HEK293 (cell line): ENCODE results near the gene ACSM2B.
"Not testable (repeated sequence)": the region's sequence is repeated elsewhere in the genome, so short reads cannot be mapped to it uniquely, and the experiment has no call there.

Experiments used
- CTCF ChIA-PET: fragments of 350-600 bp; formaldehyde crosslinking; extraction: SDS; loops from one replicate; lab custom pipeline; 2021; ENCODE audit warnings: antibody characterized with exemption; lab: Yijun Ruan, JAX
- POLR2A ChIA-PET: fragments of 300-600 bp; formaldehyde crosslinking; extraction: SDS; loops from one replicate; lab custom pipeline; 2020; ENCODE audit warnings: antibody characterized with exemption, inconsistent platforms; lab: Yijun Ruan, JAX
- H3K27ac ChIP-seq: fragments of 200-500 bp; sonication (Bioruptor generic); 2 replicates; pipeline ENCODE4 v1.5.1; 2014; ENCODE audit warnings: low read depth, low read length, control low read depth, inconsistent platforms; ENCODE audit errors: extremely low read depth
- H3K36me3 ChIP-seq, 2 experiments: fragments of 200-500 bp in 1 of 2; sonication (Bioruptor generic) in 1 of 2; 1 replicate in 1 of 2; 2 replicates in 1 of 2; pipeline ENCODE4 v1.5.1; 2014 to 2017; ENCODE audit warnings: inconsistent platforms in 2 of 2, low read length in 2 of 2; ENCODE audit not compliant: control insufficient read depth in 2 of 2, insufficient read depth in 1 of 2
- H3K4me1 ChIP-seq: fragments of 200-500 bp; sonication (Bioruptor generic); 2 replicates; pipeline ENCODE4 v1.5.1; 2014; ENCODE audit warnings: mild to moderate bottlenecking, low read length, inconsistent platforms; ENCODE audit not compliant: control insufficient read depth, insufficient read depth
- H3K4me3 ChIP-seq: 2 replicates; pipeline ENCODE4 v1.5.1; 2011; ENCODE audit warnings: low read depth, mild to moderate bottlenecking, control low read depth, low read length, moderate library complexity
- H3K9me3 ChIP-seq: fragments of 200-500 bp; sonication (Bioruptor generic); 2 replicates; pipeline ENCODE4 v1.5.1; 2014; ENCODE audit warnings: low read depth, low read length, inconsistent platforms; ENCODE audit not compliant: control insufficient read depth, insufficient read depth
- BCL11A ChIP-seq: fragments of 450-650 bp; formaldehyde crosslinking; IDR thresholded peaks from 2 replicates; pipeline ENCODE4 v1.5.1; 2016; ENCODE audit warnings: low read depth, missing biosample characterization, missing genetic modification characterization
- ELK4 ChIP-seq: IDR thresholded peaks from 2 replicates; pipeline ENCODE4 v1.6.1; 2011; ENCODE audit warnings: mild to moderate bottlenecking, low read depth, low read length, borderline replicate concordance
- RBAK ChIP-seq: fragments of 450-650 bp; formaldehyde crosslinking; IDR thresholded peaks from 2 replicates; pipeline ENCODE4 v1.5.1; 2016; ENCODE audit warnings: missing biosample characterization, missing genetic modification characterization
- YY1 ChIP-seq: fragments of 450-650 bp; formaldehyde crosslinking; IDR thresholded peaks from 2 replicates; pipeline ENCODE4 v1.5.1; 2018; ENCODE audit warnings: missing biosample characterization, missing genetic modification characterization
- ZBTB26 ChIP-seq: fragments of 450-650 bp; formaldehyde crosslinking; optimal IDR thresholded peaks from 2 replicates; pipeline ENCODE3; 2016; ENCODE audit warnings: missing biosample characterization, mild to moderate bottlenecking, missing genetic modification characterization
- ZFHX2 ChIP-seq: fragments of 450-650 bp; formaldehyde crosslinking; conservative IDR thresholded peaks from 2 replicates; pipeline ENCODE4 v1.5.1; 2016; ENCODE audit warnings: missing biosample characterization, missing genetic modification characterization
- ZNF140 ChIP-seq: fragments of 450-650 bp; formaldehyde crosslinking; IDR thresholded peaks from 2 replicates; pipeline ENCODE4 v1.5.1; 2016; ENCODE audit warnings: missing biosample characterization, missing genetic modification characterization
- ZNF223 ChIP-seq: fragments of 450-650 bp; formaldehyde crosslinking; IDR thresholded peaks from 2 replicates; pipeline ENCODE4 v1.5.1; 2016; ENCODE audit warnings: missing biosample characterization, missing genetic modification characterization
- ZNF335 ChIP-seq: fragments of 450-650 bp; formaldehyde crosslinking; conservative IDR thresholded peaks from 2 replicates; pipeline ENCODE4 v1.5.1; 2016; ENCODE audit warnings: missing biosample characterization, missing genetic modification characterization
- ZNF354C ChIP-seq: fragments of 450-650 bp; formaldehyde crosslinking; IDR thresholded peaks from 2 replicates; pipeline ENCODE4 v1.5.1; 2016; ENCODE audit warnings: missing biosample characterization, missing genetic modification characterization, low read depth, borderline replicate concordance
- ZNF37A ChIP-seq: fragments of 450-650 bp; IDR thresholded peaks from 2 replicates; pipeline ENCODE4 v1.5.1; 2018; ENCODE audit warnings: missing biosample characterization, missing genetic modification characterization
- ZNF404 ChIP-seq: fragments of 450-650 bp; formaldehyde crosslinking; IDR thresholded peaks from 2 replicates; pipeline ENCODE4 v1.5.1; 2017; ENCODE audit warnings: missing biosample characterization, missing genetic modification characterization
- ZNF473 ChIP-seq: fragments of 450-650 bp; formaldehyde crosslinking; IDR thresholded peaks from 2 replicates; pipeline ENCODE4 v1.5.1; 2017; ENCODE audit warnings: missing biosample characterization, missing genetic modification characterization
- ZNF596 ChIP-seq: fragments of 450-650 bp; IDR thresholded peaks from 2 replicates; pipeline ENCODE4 v1.5.0; 2018; ENCODE audit warnings: missing biosample characterization, mild to moderate bottlenecking, missing genetic modification characterization, moderate library complexity
- ZNF621 ChIP-seq: fragments of 450-650 bp; formaldehyde crosslinking; IDR thresholded peaks from 2 replicates; pipeline ENCODE4 v1.5.1; 2017; ENCODE audit warnings: missing biosample characterization, missing genetic modification characterization
- ZNF692 ChIP-seq: fragments of 450-650 bp; formaldehyde crosslinking; IDR thresholded peaks from 2 replicates; pipeline ENCODE4 v1.5.1; 2016; ENCODE audit warnings: missing biosample characterization, missing genetic modification characterization
- ZNF792 ChIP-seq: fragments of 450-650 bp; formaldehyde crosslinking; IDR thresholded peaks from 2 replicates; pipeline ENCODE4 v1.5.1; 2016; ENCODE audit warnings: missing biosample characterization, missing genetic modification characterization
- TF ChIP-seq, protein P1 (sequence below): fragments of 450-650 bp; formaldehyde crosslinking; IDR thresholded peaks from 2 replicates; pipeline ENCODE4 v1.5.1; 2016; ENCODE audit warnings: missing biosample characterization, missing genetic modification characterization
- TF ChIP-seq, protein P2 (sequence below): fragments of 450-650 bp; formaldehyde crosslinking; IDR thresholded peaks from 2 replicates; pipeline ENCODE4 v1.5.1; 2016; ENCODE audit warnings: missing biosample characterization, missing genetic modification characterization

Gene ACSM2B, protein sequence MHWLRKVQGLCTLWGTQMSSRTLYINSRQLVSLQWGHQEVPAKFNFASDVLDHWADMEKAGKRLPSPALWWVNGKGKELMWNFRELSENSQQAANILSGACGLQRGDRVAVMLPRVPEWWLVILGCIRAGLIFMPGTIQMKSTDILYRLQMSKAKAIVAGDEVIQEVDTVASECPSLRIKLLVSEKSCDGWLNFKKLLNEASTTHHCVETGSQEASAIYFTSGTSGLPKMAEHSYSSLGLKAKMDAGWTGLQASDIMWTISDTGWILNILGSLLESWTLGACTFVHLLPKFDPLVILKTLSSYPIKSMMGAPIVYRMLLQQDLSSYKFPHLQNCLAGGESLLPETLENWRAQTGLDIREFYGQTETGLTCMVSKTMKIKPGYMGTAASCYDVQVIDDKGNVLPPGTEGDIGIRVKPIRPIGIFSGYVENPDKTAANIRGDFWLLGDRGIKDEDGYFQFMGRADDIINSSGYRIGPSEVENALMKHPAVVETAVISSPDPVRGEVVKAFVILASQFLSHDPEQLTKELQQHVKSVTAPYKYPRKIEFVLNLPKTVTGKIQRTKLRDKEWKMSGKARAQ

DNA sequence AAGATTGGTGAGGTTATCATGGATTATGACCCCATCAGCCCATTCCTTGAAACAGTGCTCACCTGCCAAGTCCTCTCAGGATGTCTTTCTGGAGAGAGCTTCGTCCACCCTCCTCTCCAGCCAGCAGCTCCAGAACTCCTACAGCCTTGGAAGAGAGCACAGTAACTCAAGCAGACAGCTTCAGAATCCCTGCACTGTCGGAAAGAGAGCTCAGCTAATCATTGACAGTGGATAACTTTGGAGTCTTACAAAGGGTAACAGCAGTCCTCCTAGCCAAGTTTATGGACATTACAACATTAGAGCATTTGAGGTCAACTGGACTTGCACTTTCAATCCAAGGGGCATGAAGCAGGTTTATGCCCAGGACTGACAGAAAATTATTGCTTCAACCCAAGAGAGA lies at the start of gene ACSM2B:
Gene ACSM2B, minus strand, starts transcription at position 223 of the 400 bp plus-strand sequence. CDS start 11,522 bp downstream, outside the sequence.
- CTCF ChIA-PET, POLR2A ChIA-PET, H3K27ac ChIP-seq, H3K4me1 ChIP-seq, H3K4me3 ChIP-seq, H3K9me3 ChIP-seq, H3K36me3 ChIP-seq: not testable (repeated sequence)

DNA sequence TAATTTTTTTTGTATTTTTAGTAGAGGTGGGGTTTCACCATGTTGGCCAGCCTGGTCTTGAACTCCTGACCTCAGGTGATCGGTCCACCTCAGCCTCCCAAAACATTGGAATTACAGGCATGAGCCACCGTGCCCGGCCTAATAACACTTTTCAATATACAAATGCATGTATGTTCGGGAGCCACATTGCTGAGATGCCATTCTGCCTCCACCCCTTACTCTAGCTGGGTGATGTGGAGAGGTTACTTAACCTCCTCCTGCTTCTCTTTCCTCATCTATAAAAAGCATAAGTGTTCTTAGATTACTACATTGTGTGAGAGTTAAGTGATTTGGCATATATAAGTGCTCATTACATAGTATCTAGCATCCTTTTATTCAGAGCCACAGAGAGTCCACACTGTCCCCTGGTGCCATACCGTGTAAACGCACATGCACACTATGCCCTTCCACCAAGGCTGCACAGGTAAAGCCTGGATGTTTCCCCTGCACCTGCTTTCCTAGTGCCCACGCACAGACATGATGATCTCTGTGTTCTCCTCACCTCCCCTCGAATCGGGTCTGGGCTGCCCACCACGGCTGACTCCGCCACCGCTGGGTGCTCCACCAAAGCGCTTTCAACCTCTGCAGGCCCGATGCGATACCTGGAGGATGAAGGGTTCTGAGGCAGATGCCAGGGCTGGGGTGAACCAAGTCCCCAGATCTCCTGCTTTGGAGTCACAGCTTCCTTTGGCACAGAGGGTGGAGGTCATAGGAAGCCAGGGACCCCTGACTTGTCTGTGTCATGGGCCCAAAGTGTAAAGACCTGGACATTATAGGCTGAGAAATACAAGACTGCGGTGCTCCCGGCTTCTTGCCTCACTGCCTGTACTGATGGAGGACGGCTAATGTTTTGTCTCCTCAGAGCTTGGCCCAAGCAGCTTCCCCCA lies 49.0 kb upstream of the ACSM2B start:
- Histone ChIP-seq H3K9me3 (no peaks in the 10 kb centered on the region), H3K4me1 (no peaks in the 10 kb centered on the region), H3K27ac (no peak overlapping the region), H3K4me3 (no peak overlapping the region), H3K36me3 (no peaks in the 10 kb centered on the region)
- CTCF ChIA-PET: no interaction called here
- POLR2A ChIA-PET: no interaction called here
- TF ChIP-seq ZBTB26 (tag by site-specific recombination) (no peak), ZNF621 (tag by site-specific recombination) (no peak), ZNF223 (tag by site-specific recombination) (no peak), ZNF140 (no peak), ZNF792 (tag by site-specific recombination) (no peak), RBAK (tag by site-specific recombination) (no peak), ELK4 (no peak), ZNF37A (tag by site-specific recombination) (no peak), ZNF335 (tag by site-specific recombination) (no peak), ZNF404 (tag by site-specific recombination) (no peak), ZNF596 (tag by site-specific recombination) (no peak)
- TF ChIP-seq, protein P1, sequence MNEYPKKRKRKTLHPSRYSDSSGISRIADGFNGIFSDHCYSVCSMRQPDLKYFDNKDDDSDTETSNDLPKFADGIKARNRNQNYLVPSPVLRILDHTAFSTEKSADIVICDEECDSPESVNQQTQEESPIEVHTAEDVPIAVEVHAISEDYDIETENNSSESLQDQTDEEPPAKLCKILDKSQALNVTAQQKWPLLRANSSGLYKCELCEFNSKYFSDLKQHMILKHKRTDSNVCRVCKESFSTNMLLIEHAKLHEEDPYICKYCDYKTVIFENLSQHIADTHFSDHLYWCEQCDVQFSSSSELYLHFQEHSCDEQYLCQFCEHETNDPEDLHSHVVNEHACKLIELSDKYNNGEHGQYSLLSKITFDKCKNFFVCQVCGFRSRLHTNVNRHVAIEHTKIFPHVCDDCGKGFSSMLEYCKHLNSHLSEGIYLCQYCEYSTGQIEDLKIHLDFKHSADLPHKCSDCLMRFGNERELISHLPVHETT (tag by site-specific recombination): no peak

GRCh38 chr16:20624205-20624604 lies 48.0 kb upstream of the ACSM2B start:
- ChIA-PET CTCF (interaction anchor here (0.6 kb wide), 1 partner anchor 84 kb away, joined by 4 read pairs; no protein-coding TSS in a partner anchor), POLR2A (no interaction called here)
- no peaks in the 10 kb centered on the region for H3K9me3 ChIP-seq
- H3K4me3 ChIP-seq: no peak overlapping the region
- H3K4me1 ChIP-seq: no peaks in the 10 kb centered on the region
- no peaks in the 10 kb centered on the region for H3K36me3 ChIP-seq
- no peak overlapping the region for H3K27ac ChIP-seq
- TF ChIP-seq ZNF692 (tag by site-specific recombination) (no peak), ZNF354C (no peak), BCL11A (tag by site-specific recombination) (no peak), ZNF792 (tag by site-specific recombination) (no peak), ZNF473 (no peak), YY1 (tag by site-specific recombination) (no peak), ZFHX2 (tag by site-specific recombination) (no peak)
- TF ChIP-seq, protein P2, sequence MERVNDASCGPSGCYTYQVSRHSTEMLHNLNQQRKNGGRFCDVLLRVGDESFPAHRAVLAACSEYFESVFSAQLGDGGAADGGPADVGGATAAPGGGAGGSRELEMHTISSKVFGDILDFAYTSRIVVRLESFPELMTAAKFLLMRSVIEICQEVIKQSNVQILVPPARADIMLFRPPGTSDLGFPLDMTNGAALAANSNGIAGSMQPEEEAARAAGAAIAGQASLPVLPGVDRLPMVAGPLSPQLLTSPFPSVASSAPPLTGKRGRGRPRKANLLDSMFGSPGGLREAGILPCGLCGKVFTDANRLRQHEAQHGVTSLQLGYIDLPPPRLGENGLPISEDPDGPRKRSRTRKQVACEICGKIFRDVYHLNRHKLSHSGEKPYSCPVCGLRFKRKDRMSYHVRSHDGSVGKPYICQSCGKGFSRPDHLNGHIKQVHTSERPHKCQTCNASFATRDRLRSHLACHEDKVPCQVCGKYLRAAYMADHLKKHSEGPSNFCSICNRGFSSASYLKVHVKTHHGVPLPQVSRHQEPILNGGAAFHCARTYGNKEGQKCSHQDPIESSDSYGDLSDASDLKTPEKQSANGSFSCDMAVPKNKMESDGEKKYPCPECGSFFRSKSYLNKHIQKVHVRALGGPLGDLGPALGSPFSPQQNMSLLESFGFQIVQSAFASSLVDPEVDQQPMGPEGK (tag by site-specific recombination): no peak
